SK-N-SH (cell line): ENCODE data around the gene PSMG3. TPM values are rescaled to one million over a fixed set of nuclear protein-coding genes. Genes with fewer than 3 reads are reported as not detected.
A peak's percentile ranks its signal among the peaks of the same experiment; 100 is the strongest.

Experiments used
- CTCF ChIA-PET: fragments of 300-600, 350-600 bp; formaldehyde crosslinking; extraction: SDS; loops from one replicate; lab custom pipeline; 2021; lab: Yijun Ruan, JAX
- POLR2A ChIA-PET: fragments of 350-600 bp; sonication (Branson Sonifier 250); formaldehyde crosslinking; extraction: SDS; loops from one replicate; lab custom pipeline; 2020; ENCODE audit warnings: antibody characterized with exemption, inconsistent platforms; lab: Yijun Ruan, JAX
- DNase-seq: peaks from one replicate; pipeline ENCODE4 v3.0.0; 2012
- H2AFZ ChIP-seq: fragments of 200-600 bp; sonication (generic); 2 replicates; pipeline ENCODE4 v1.8.1; 2016; ENCODE audit warnings: antibody characterized with exemption, mild to moderate bottlenecking, low read depth
- H3F3A ChIP-seq: fragments of 200-600 bp; sonication (generic); replicated peaks from 2 replicates; pipeline ENCODE3; 2016; ENCODE audit warnings: antibody characterized with exemption, mild to moderate bottlenecking; ENCODE audit not compliant: insufficient read depth
- H3K27ac ChIP-seq, 2 experiments: fragments of 200-500 bp in 1 of 2; fragments of 200-600 bp in 1 of 2; sonication (Bioruptor generic) in 1 of 2; sonication (generic), shearing (Covaris generic) in 1 of 2; 2 replicates each; pipeline versions ENCODE4 v1.5.1 to v1.6.1; 2014 to 2016; ENCODE audit warnings: low read depth in 2 of 2, inconsistent platforms in 1 of 2, low read length in 1 of 2, mild to moderate bottlenecking in 1 of 2, mixed read lengths in 1 of 2
- H3K27me3 ChIP-seq: fragments of 200-600 bp; sonication (generic), shearing (Covaris generic); 2 replicates; pipeline ENCODE4 v1.6.1; 2016; ENCODE audit warnings: mixed run types; ENCODE audit not compliant: insufficient read depth
- H3K36me3 ChIP-seq, 2 experiments: fragments of 200-500 bp in 1 of 2; fragments of 200-600 bp in 1 of 2; sonication (Bioruptor generic) in 1 of 2; sonication (generic) in 1 of 2; replicated peaks in 1 of 2; 2 replicates each; pipeline versions ENCODE3 to v1.5.1; 2014 to 2016; ENCODE audit warnings: low read length in 1 of 2, mild to moderate bottlenecking in 1 of 2; ENCODE audit not compliant: insufficient read depth in 2 of 2, control insufficient read depth in 1 of 2
- H3K4me1 ChIP-seq, 2 experiments: fragments of 200-500 bp in 1 of 2; fragments of 200-600 bp in 1 of 2; sonication (Bioruptor generic) in 1 of 2; sonication (generic), shearing (Covaris generic) in 1 of 2; 2 replicates each; pipeline versions ENCODE4 v1.5.1 to v1.6.1; 2014 to 2016; ENCODE audit warnings: low read depth in 1 of 2, low read length in 1 of 2, mixed run types in 1 of 2; ENCODE audit not compliant: insufficient read depth in 2 of 2, control insufficient read depth in 1 of 2
- H3K4me2 ChIP-seq: fragments of 200-600 bp; sonication (generic), shearing (Covaris generic); 2 replicates; pipeline ENCODE4 v1.6.1; 2017; ENCODE audit warnings: mixed run types
- H3K4me3 ChIP-seq, 2 experiments: fragments of 200-500 bp in 1 of 2; fragments of 200-600 bp in 1 of 2; sonication (Bioruptor generic) in 1 of 2; sonication (generic), shearing (Covaris generic) in 1 of 2; 2 replicates each; pipeline versions ENCODE4 v1.5.1 to v1.8.1; 2014 to 2016; ENCODE audit warnings: low read depth in 2 of 2, inconsistent platforms in 1 of 2, low read length in 1 of 2, mild to moderate bottlenecking in 1 of 2, mixed read lengths in 1 of 2, moderate library complexity in 1 of 2
- H3K79me2 ChIP-seq: fragments of 200-600 bp; sonication (generic); 2 replicates; pipeline ENCODE4 v1.8.1; 2017; ENCODE audit warnings: mild to moderate bottlenecking; ENCODE audit not compliant: insufficient read depth
- H3K9ac ChIP-seq: fragments of 200-600 bp; sonication (generic); 2 replicates; pipeline ENCODE4 v1.6.1; 2017; ENCODE audit warnings: mixed run types
- H3K9me2 ChIP-seq: fragments of 200-600 bp; sonication (generic); 2 replicates; pipeline ENCODE4 v1.6.1; 2017; ENCODE audit warnings: mixed run types
- H3K9me3 ChIP-seq: fragments of 200-600 bp; sonication (generic); 2 replicates; pipeline ENCODE4 v1.6.1; 2017; ENCODE audit warnings: mixed run types, mild to moderate bottlenecking, moderate library complexity
- H4K20me1 ChIP-seq: fragments of 200-600 bp; sonication (generic); 2 replicates; pipeline ENCODE4 v1.6.1; 2017; ENCODE audit warnings: mild to moderate bottlenecking, mixed run types; ENCODE audit not compliant: insufficient read depth
- CHD2 ChIP-seq: fragments of 150-350 bp; IDR thresholded peaks from 2 replicates; pipeline ENCODE4 v1.6.1; 2018; ENCODE audit warnings: low read length; ENCODE audit not compliant: partially characterized antibody
- FOSL2 ChIP-seq: IDR thresholded peaks from 2 replicates; pipeline ENCODE4 v1.4.0; 2012; ENCODE audit warnings: low read depth, mild to moderate bottlenecking, moderate library complexity, borderline replicate concordance
- GABPA ChIP-seq: IDR thresholded peaks from 2 replicates; pipeline ENCODE4 v1.4.0; 2012; ENCODE audit warnings: low read depth, mild to moderate bottlenecking
- GATA2 ChIP-seq: sonication (generic); formaldehyde crosslinking; IDR thresholded peaks from 2 replicates; pipeline ENCODE4 v1.5.0; 2020; ENCODE audit warnings: mild to moderate bottlenecking, missing genetic modification reagents
- MXI1 ChIP-seq: IDR thresholded peaks from 2 replicates; pipeline ENCODE4 v1.6.1; 2012; ENCODE audit warnings: mild to moderate bottlenecking, low read depth, low read length, improper control_type of control experiment
- NRF1 ChIP-seq: IDR thresholded peaks from 2 replicates; pipeline ENCODE4 v1.6.1; 2012; ENCODE audit warnings: low read depth, mild to moderate bottlenecking, low read length
- RXRA ChIP-seq: IDR thresholded peaks from 2 replicates; pipeline ENCODE4 v1.4.0; 2012; ENCODE audit warnings: low read depth, mild to moderate bottlenecking, borderline replicate concordance
- WGBS: methylation state at CpG from one replicate; pipeline ENCODE4 v1.1.6; 2017; ENCODE audit warnings: low lambda C conversion rate; 5-methylcytosine and 5-hydroxymethylcytosine counted together
- polyA plus RNA-seq, 3 experiments: library from polyadenylated mRNA; depleted of rRNA; stranded (reverse); fragments of >200 nt; gene quantifications; 2 replicates each; pipeline ENCODE4 v1.2.3, GENCODE V29; 2012
- TF ChIP-seq, protein P1 (sequence below): fragments of 200-600 bp; sonication (generic); IDR thresholded peaks from 2 replicates; pipeline ENCODE4 v1.6.1; 2017; ENCODE audit warnings: antibody characterized with exemption, mild to moderate bottlenecking, moderate library complexity
- TF ChIP-seq, protein P2 (sequence below): fragments of 150-350 bp; IDR thresholded peaks from 2 replicates; pipeline ENCODE4 v1.6.1; 2017; ENCODE audit warnings: antibody characterized with exemption, low read length, low read depth, borderline replicate concordance
- TF ChIP-seq, protein P3 (sequence below): IDR thresholded peaks from 2 replicates; pipeline ENCODE4 v1.4.0; 2012; ENCODE audit warnings: low read depth, borderline replicate concordance

Gene PSMG3
- polyA plus RNA-seq, 1 of the 3 experiments (the other 2 are of a cell fraction), result 109 TPM

- no peak overlapping the region for H3K9ac ChIP-seq
- 75% methylated on average over 9 of the region's 10 CpGs for WGBS
- H3K9me3 ChIP-seq, result no peaks in the 10 kb centered on the region
- H4K20me1 ChIP-seq, result no peaks in the 10 kb centered on the region
- H3K4me1 ChIP-seq, result peaks cover 0 to 21% of the 10 kb centered on the region in 2 experiments; a peak in 1 of 4 replicates
- H3K4me2 ChIP-seq, result no peak overlapping the region
- H3K27ac ChIP-seq, result no peak overlapping the region; a peak in 1 of 4 replicates
- DNase-seq, result peak; percentile 51
- no peaks in the 10 kb centered on the region for H3K79me2 ChIP-seq
- POLR2A ChIA-PET, result interaction anchor here (0.6 to 1.2 kb wide), 2 partner anchors 16 to 21 kb away, joined by 3 to 4 read pairs; no protein-coding TSS in a partner anchor
- H3K36me3 ChIP-seq, result no peaks in the 10 kb centered on the region
- no peak overlapping the region for H2AFZ ChIP-seq
- H3K27me3 ChIP-seq, result peaks cover 13% of the 10 kb centered on the region; the same call in 1 of the 2 replicates
- H3K9me2 ChIP-seq, result no peaks in the 10 kb centered on the region
- TF ChIP-seq, protein P1, sequence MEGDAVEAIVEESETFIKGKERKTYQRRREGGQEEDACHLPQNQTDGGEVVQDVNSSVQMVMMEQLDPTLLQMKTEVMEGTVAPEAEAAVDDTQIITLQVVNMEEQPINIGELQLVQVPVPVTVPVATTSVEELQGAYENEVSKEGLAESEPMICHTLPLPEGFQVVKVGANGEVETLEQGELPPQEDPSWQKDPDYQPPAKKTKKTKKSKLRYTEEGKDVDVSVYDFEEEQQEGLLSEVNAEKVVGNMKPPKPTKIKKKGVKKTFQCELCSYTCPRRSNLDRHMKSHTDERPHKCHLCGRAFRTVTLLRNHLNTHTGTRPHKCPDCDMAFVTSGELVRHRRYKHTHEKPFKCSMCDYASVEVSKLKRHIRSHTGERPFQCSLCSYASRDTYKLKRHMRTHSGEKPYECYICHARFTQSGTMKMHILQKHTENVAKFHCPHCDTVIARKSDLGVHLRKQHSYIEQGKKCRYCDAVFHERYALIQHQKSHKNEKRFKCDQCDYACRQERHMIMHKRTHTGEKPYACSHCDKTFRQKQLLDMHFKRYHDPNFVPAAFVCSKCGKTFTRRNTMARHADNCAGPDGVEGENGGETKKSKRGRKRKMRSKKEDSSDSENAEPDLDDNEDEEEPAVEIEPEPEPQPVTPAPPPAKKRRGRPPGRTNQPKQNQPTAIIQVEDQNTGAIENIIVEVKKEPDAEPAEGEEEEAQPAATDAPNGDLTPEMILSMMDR, result no peak
- no peak for TF ChIP-seq GABPA
- H3F3A ChIP-seq, result no peaks in the 10 kb centered on the region
- H3K4me3 ChIP-seq, result no peak overlapping the region
- CTCF ChIA-PET, result interaction anchor here (0.8 to 4.1 kb wide), 3 partner anchors 10 to 51 kb away, joined by 3 to 14 read pairs (median 3); partner anchors contain the start of gene TMEM184A
These were observed 37.9 kb upstream of the PSMG3 start for GRCh38 chr7:1607696-1608095.

- Histone ChIP-seq H3K9me2 (no peaks in the 10 kb centered on the region), H2AFZ (no peak overlapping the region), H3K27ac (no peak overlapping the region), H3K9ac (no peak overlapping the region), H3F3A (no peaks in the 10 kb centered on the region), H3K4me2 (no peak overlapping the region), H3K4me3 (no peak overlapping the region), H3K9me3 (no peaks in the 10 kb centered on the region), H3K4me1 (peaks cover 0 to 23% of the 10 kb centered on the region in 2 experiments; a peak in 1 of 4 replicates), H3K36me3 (no peaks in the 10 kb centered on the region), H3K27me3 (peaks cover 13% of the 10 kb centered on the region; the same call in 1 of the 2 replicates), H3K79me2 (no peaks in the 10 kb centered on the region), H4K20me1 (no peaks in the 10 kb centered on the region)
- peak; percentile 34 for DNase-seq
- WGBS, result 63% methylated on average over 7 of the region's 7 CpGs
- CTCF ChIA-PET, result interaction anchor here (0.8 to 4.1 kb wide), 2 partner anchors 11 to 51 kb away, joined by 3 to 14 read pairs; partner anchors contain the start of gene TMEM184A
- POLR2A ChIA-PET, result interaction anchor here (0.6 kb wide), 1 partner anchor 20 kb away, joined by 4 read pairs; no protein-coding TSS in a partner anchor
- TF ChIP-seq, protein P2, sequence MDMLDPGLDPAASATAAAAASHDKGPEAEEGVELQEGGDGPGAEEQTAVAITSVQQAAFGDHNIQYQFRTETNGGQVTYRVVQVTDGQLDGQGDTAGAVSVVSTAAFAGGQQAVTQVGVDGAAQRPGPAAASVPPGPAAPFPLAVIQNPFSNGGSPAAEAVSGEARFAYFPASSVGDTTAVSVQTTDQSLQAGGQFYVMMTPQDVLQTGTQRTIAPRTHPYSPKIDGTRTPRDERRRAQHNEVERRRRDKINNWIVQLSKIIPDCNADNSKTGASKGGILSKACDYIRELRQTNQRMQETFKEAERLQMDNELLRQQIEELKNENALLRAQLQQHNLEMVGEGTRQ, result no peak
- TF ChIP-seq MXI1, result no peak
- TF ChIP-seq NRF1, result no peak
- no peak for TF ChIP-seq GATA2 (CRISPR knock-in tag)
- no peak for TF ChIP-seq CHD2
- TF ChIP-seq FOSL2, result no peak
- no peak for TF ChIP-seq RXRA
- TF ChIP-seq, protein P3, sequence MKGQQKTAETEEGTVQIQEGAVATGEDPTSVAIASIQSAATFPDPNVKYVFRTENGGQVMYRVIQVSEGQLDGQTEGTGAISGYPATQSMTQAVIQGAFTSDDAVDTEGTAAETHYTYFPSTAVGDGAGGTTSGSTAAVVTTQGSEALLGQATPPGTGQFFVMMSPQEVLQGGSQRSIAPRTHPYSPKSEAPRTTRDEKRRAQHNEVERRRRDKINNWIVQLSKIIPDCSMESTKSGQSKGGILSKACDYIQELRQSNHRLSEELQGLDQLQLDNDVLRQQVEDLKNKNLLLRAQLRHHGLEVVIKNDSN, result no peak
These were observed 37.2 kb upstream of the PSMG3 start for GRCh38 chr7:1607001-1607400.
